Retinal pigment epithelial cell (primary cell): Measurements from ENCODE around the gene AP1S3.

Source experiments
- DNase-seq: peaks from one replicate; pipeline ENCODE4 v3.0.0-alpha.2; 2010; ENCODE audit warnings: low read depth
- H3K4me3 ChIP-seq: 2 replicates; pipeline ENCODE4 v1.5.1; 2011; ENCODE audit warnings: mild to moderate bottlenecking, low read length, control low read depth, moderate library complexity
- TF ChIP-seq, protein P1 (sequence below): conservative IDR thresholded peaks from 2 replicates; pipeline ENCODE4 v1.5.1; 2011; ENCODE audit warnings: low read depth, low read length, control low read depth, inconsistent platforms

Gene AP1S3

DNA sequence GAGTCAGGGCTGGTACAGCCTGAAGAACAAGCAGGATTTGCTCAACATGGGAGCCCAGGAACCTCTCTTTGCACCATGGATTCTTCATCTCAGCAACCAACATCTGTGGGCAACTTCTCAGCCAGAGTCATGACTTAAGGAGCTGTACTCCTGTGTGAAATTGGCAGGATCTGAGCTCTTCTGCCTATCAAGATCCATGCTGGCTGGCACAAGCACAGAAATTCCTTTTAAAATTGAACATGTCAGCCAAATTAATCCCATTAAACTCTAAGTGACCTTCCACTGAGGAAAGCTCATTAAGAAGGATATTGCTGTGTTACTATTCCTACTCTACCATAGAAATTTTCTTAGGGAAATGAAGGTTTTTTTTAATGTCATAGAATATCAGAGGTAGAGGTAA lies 124.7 kb downstream of the AP1S3 start:
- no peak overlapping the region for H3K4me3 ChIP-seq
- DNase-seq = peak; percentile 98
- TF ChIP-seq, protein P1, sequence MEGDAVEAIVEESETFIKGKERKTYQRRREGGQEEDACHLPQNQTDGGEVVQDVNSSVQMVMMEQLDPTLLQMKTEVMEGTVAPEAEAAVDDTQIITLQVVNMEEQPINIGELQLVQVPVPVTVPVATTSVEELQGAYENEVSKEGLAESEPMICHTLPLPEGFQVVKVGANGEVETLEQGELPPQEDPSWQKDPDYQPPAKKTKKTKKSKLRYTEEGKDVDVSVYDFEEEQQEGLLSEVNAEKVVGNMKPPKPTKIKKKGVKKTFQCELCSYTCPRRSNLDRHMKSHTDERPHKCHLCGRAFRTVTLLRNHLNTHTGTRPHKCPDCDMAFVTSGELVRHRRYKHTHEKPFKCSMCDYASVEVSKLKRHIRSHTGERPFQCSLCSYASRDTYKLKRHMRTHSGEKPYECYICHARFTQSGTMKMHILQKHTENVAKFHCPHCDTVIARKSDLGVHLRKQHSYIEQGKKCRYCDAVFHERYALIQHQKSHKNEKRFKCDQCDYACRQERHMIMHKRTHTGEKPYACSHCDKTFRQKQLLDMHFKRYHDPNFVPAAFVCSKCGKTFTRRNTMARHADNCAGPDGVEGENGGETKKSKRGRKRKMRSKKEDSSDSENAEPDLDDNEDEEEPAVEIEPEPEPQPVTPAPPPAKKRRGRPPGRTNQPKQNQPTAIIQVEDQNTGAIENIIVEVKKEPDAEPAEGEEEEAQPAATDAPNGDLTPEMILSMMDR = no peak

DNA sequence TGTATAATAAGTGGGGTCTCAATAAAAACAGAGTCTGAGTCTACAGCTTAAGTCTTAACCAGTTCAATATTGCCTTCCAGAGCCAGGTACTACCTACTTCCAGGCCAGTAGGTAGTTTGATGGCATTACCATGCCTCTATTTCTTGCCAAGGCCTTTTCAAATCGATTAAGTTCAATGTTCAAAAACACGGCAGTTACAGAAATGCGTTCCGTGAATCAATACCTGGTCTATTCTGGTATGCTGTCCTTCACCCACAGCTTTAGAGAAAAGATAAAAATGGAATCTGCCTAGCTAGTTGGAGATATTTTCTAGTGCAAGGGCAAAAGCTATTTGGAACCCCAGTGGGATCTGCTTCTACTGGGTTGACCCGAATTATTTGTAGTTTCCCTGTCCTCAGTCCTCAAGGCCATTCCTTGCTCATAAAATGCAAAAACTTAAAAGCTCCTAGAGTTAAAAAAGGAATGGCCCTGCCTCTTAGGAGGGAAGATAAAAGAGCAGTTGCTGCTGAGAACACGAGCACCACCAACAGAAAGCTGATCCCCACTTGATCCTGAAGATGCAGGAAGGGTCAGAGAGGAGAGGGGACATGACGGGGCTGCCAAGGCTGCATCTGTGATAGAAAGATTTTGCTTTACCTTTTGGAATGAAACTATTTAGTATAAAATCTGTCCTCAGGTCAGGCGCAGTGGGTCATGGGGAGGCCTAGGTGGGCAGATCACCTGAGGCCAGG lies 125.6 kb downstream of the AP1S3 start:
- DNase-seq = no peak
- no peak overlapping the region for H3K4me3 ChIP-seq
- TF ChIP-seq, protein P1 = no peak
